Keratinocyte (primary cell): Measurements from ENCODE around the gene UGT1A4. TPM values are rescaled to one million over a fixed set of nuclear protein-coding genes. Genes with fewer than 3 reads are reported as not detected.

Experiments
- DNase-seq: peaks from one replicate; pipeline ENCODE4 v3.0.0-alpha.2; 2011; ENCODE audit warnings: low read depth, missing footprints, low spot score
- FAIRE-seq: peaks from 2 replicates; lab custom pipeline; 2011; peaks lifted over from hg19 to GRCh38; lab: Jason Lieb, UNC
- H2AFZ ChIP-seq: 2 replicates; pipeline ENCODE4 v1.6.0; 2012; ENCODE audit warnings: low read length, control low read depth, inconsistent platforms; ENCODE audit not compliant: control insufficient read depth
- H3K27ac ChIP-seq: 2 replicates; pipeline ENCODE4 v1.5.1; 2011; ENCODE audit warnings: low read length; ENCODE audit not compliant: control insufficient read depth, insufficient read depth
- H3K27me3 ChIP-seq: 3 replicates; pipeline ENCODE4 v1.6.0; 2011; ENCODE audit warnings: low read length; ENCODE audit not compliant: control insufficient read depth, insufficient read depth; ENCODE audit errors: extremely low read depth
- H3K36me3 ChIP-seq, 2 experiments: 2 replicates in 1 of 2; 3 replicates in 1 of 2; pipeline ENCODE4 v1.5.1; 2011; ENCODE audit warnings: low read length in 2 of 2, mild to moderate bottlenecking in 1 of 2; ENCODE audit not compliant: control insufficient read depth in 2 of 2, insufficient read depth in 2 of 2; ENCODE audit errors: extremely low read depth in 1 of 2
- H3K4me1 ChIP-seq: 3 replicates; pipeline ENCODE4 v1.5.1; 2011; ENCODE audit warnings: low read length; ENCODE audit not compliant: control insufficient read depth, insufficient read depth; ENCODE audit errors: extremely low read depth
- H3K4me2 ChIP-seq: 3 replicates; pipeline ENCODE4 v1.6.0; 2011; ENCODE audit warnings: low read depth, low read length; ENCODE audit not compliant: control insufficient read depth, insufficient read depth; ENCODE audit errors: extremely low read depth
- H3K4me3 ChIP-seq, 3 experiments: fragments of 200-600 bp in 1 of 3; sonication (generic) in 1 of 3; 2 replicates in 2 of 3; 3 replicates in 1 of 3; pipeline ENCODE4 v1.5.1; 2011 to 2016; ENCODE audit warnings: low read length in 3 of 3, mild to moderate bottlenecking in 3 of 3, control low read depth in 2 of 3, inconsistent platforms in 1 of 3, low read depth in 1 of 3, mixed read lengths in 1 of 3, mixed run types in 1 of 3, moderate library complexity in 1 of 3; ENCODE audit not compliant: control insufficient read depth in 2 of 3, insufficient read depth in 2 of 3; ENCODE audit errors: extremely low read depth in 1 of 3
- H3K79me2 ChIP-seq: 2 replicates; pipeline ENCODE4 v1.6.0; 2012; ENCODE audit warnings: low read length; ENCODE audit not compliant: control insufficient read depth, insufficient read depth
- H3K9ac ChIP-seq: 3 replicates; pipeline ENCODE4 v1.6.0; 2011; ENCODE audit warnings: low read length; ENCODE audit not compliant: control insufficient read depth, insufficient read depth; ENCODE audit errors: extremely low read depth
- H3K9me1 ChIP-seq: 3 replicates; pipeline ENCODE4 v1.6.0; 2011; ENCODE audit warnings: low read length; ENCODE audit not compliant: control insufficient read depth, insufficient read depth; ENCODE audit errors: extremely low read depth
- H3K9me3 ChIP-seq: 2 replicates; pipeline ENCODE4 v1.5.1; 2012; ENCODE audit warnings: low read depth, low read length; ENCODE audit not compliant: control insufficient read depth
- H4K20me1 ChIP-seq: 3 replicates; pipeline ENCODE4 v1.6.0; 2011; ENCODE audit warnings: low read length; ENCODE audit not compliant: control insufficient read depth, insufficient read depth; ENCODE audit errors: extremely low read depth
- EZH2 ChIP-seq: IDR thresholded peaks from one replicate; pipeline ENCODE4 v1.6.1; 2012; ENCODE audit warnings: inconsistent platforms, mild to moderate bottlenecking, low read length, moderate library complexity
- dilution Hi-C: fragments of 300-500 bp; cut with MboI; formaldehyde crosslinking; loops from one replicate; pipeline ENCODE4 v1.7.0; 2020; ENCODE audit warnings: low sequenced_read_pairs; ENCODE audit not compliant: extremely low pct_ligation_motif_present
- polyA plus RNA-seq, 5 experiments: library from polyadenylated mRNA; depleted of rRNA in 3 of 5; stranded (reverse) in 3 of 5; stranded (forward) in 1 of 5; unstranded in 1 of 5; fragments of >200 nt; gene quantifications; 1 replicate in 1 of 5; 2 replicates in 3 of 5; 3 replicates in 1 of 5; pipeline versions ENCODE4 v1.2.1 to v1.2.3, GENCODE V29; 2011 to 2012; ENCODE audit warnings: missing spikeins in 2 of 5, low read depth in 1 of 5, low replicate concordance in 1 of 5
- TF ChIP-seq, protein P1 (sequence below), 3 experiments: IDR thresholded peaks in 1 of 3; conservative IDR thresholded peaks in 1 of 3; optimal IDR thresholded peaks in 1 of 3; 2 replicates in 2 of 3; 3 replicates in 1 of 3; pipeline versions ENCODE3 to v1.5.1; 2011; ENCODE audit warnings: low read length in 3 of 3, mild to moderate bottlenecking in 3 of 3, moderate library complexity in 2 of 3, control low read depth in 1 of 3, inconsistent platforms in 1 of 3; ENCODE audit not compliant: insufficient read depth in 2 of 3; ENCODE audit errors: extremely low read depth in 1 of 3

UGT1A4 gene
- polyA plus RNA-seq, 1 donor (not counting 4 experiments of a cell fraction or from before 2014, with no cell fraction given), result 2.4 TPM

DNA sequence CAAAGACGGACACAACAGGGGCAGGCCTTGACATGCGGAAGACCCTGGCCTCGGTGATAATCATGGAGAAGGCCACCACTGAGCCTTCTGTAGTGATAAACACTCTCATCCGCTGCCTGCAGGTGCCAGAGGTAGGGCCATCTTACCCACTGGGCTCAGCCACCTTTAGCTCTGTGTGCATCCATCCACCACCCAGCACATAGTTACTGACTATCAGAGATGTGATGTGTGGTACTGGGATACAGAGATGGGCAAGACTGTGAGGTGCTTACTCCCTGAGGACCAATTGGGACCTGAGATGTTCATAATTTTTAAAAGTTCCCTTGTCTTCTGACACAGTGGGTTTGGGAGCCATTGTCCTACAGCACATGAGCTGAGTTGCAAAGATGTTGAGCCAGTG is 61.2 kb downstream of the UGT1A4 start:
- Histone ChIP-seq H3K27me3 (no peaks in the 10 kb centered on the region), H3K4me1 (no peaks in the 10 kb centered on the region), H3K4me2 (no peak overlapping the region), H2AFZ (no peak overlapping the region), H3K9me3 (peaks cover 3% of the 10 kb centered on the region), H3K9ac (no peak overlapping the region), H3K4me3 (no peak overlapping the region), H3K9me1 (no peaks in the 10 kb centered on the region), H3K27ac (no peak overlapping the region), H3K36me3 (no peaks in the 10 kb centered on the region), H3K79me2 (no peaks in the 10 kb centered on the region), H4K20me1 (no peaks in the 10 kb centered on the region)
- dilution Hi-C loops, result no loop called here
- no peak for FAIRE-seq
- TF ChIP-seq, protein P1, sequence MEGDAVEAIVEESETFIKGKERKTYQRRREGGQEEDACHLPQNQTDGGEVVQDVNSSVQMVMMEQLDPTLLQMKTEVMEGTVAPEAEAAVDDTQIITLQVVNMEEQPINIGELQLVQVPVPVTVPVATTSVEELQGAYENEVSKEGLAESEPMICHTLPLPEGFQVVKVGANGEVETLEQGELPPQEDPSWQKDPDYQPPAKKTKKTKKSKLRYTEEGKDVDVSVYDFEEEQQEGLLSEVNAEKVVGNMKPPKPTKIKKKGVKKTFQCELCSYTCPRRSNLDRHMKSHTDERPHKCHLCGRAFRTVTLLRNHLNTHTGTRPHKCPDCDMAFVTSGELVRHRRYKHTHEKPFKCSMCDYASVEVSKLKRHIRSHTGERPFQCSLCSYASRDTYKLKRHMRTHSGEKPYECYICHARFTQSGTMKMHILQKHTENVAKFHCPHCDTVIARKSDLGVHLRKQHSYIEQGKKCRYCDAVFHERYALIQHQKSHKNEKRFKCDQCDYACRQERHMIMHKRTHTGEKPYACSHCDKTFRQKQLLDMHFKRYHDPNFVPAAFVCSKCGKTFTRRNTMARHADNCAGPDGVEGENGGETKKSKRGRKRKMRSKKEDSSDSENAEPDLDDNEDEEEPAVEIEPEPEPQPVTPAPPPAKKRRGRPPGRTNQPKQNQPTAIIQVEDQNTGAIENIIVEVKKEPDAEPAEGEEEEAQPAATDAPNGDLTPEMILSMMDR (optimal IDR thresholded peaks at IDR 0.05 in 1 of 3, IDR thresholded peaks at IDR 0.05 in 1 of 3, conservative IDR thresholded peaks at IDR 0.05 in 1 of 3; ENCODE audit: extremely low read depth in 1 of 3, insufficient read depth in 2 of 3, low read length in 3 of 3), result no peak
- no peak for TF ChIP-seq EZH2
- DNase-seq, result no peak

DNA sequence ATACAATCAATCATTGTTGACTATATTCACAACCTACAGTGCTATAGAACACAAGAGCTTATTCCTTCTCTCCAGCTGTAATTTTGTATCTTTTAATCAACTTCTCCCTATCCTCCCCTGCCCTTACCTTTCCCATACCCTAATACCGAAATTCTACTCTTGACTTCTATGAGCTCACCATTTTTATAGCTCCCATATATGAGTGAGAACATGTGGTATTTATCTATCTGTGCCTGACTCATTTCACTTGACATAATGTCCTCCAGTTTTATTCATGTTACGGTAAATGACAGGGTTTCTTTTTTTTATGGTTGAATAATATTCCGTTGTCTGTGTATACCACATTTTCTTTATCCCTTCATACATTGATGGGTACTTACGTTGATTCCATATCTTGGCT is 62.2 kb downstream of the UGT1A4 start:
- H3K27ac ChIP-seq, result no peak overlapping the region
- no peak overlapping the region for H2AFZ ChIP-seq
- no peaks in the 10 kb centered on the region for H3K27me3 ChIP-seq
- no peaks in the 10 kb centered on the region for H3K36me3 ChIP-seq
- H3K9me3 ChIP-seq, result no peaks in the 10 kb centered on the region
- H4K20me1 ChIP-seq, result no peaks in the 10 kb centered on the region
- TF ChIP-seq, protein P1 (optimal IDR thresholded peaks at IDR 0.05 in 1 of 3, IDR thresholded peaks at IDR 0.05 in 1 of 3, conservative IDR thresholded peaks at IDR 0.05 in 1 of 3; ENCODE audit: extremely low read depth in 1 of 3, insufficient read depth in 2 of 3, low read length in 3 of 3), result no peak
- no peak for TF ChIP-seq EZH2
- H3K9ac ChIP-seq, result no peak overlapping the region
- H3K9me1 ChIP-seq, result no peaks in the 10 kb centered on the region
- DNase-seq (no peak), FAIRE-seq (no peak)
- H3K79me2 ChIP-seq, result no peaks in the 10 kb centered on the region
- H3K4me1 ChIP-seq, result no peaks in the 10 kb centered on the region
- dilution Hi-C loops, result no loop called here
- no peak overlapping the region for H3K4me2 ChIP-seq
- no peak overlapping the region for H3K4me3 ChIP-seq
